GM21447 (cell line): ENCODE measurements around the gene CEP170.

Experiments used
- ATAC-seq: cut with Tn5 transposase; IDR thresholded peaks from one replicate; pipeline ENCODE4 v1.9.1; 2021; ENCODE audit not compliant: unreplicated experiment

CEP170 gene

GRCh38 chr1:243254927-243255790, at the start of gene CEP170:
CEP170 (minus strand) TSS chr1:243255281; CDS start chr1:243225280, 30,001 bp downstream.
- ATAC-seq = peak; percentile 52

GRCh38 chr1:243301059-243301458, 46.0 kb upstream of the CEP170 start:
- no peak for ATAC-seq

- no peak for ATAC-seq
Measured at GRCh38 chr1:243299069-243299468, 44.0 kb upstream of the CEP170 start.

GRCh38 chr1:243294723-243295121, 39.6 kb upstream of the CEP170 start:
- ATAC-seq = no peak

GRCh38 chr1:243293941-243294722, 39.1 kb upstream of the CEP170 start:
- no peak for ATAC-seq

- ATAC-seq = no peak
Measured at GRCh38 chr1:243292117-243292516, 37.0 kb upstream of the CEP170 start.

- no peak for ATAC-seq
Measured at GRCh38 chr1:243291292-243291691, 36.2 kb upstream of the CEP170 start.

GRCh38 chr1:243288062-243288461, 33.0 kb upstream of the CEP170 start:
- no peak for ATAC-seq

- ATAC-seq = peak; percentile 95
Measured at GRCh38 chr1:243287652-243288051, 32.6 kb upstream of the CEP170 start.

GRCh38 chr1:243287123-243287460, 32.0 kb upstream of the CEP170 start:
- no peak for ATAC-seq

GRCh38 chr1:243286409-243287122, 31.5 kb upstream of the CEP170 start:
- ATAC-seq = no peak

GRCh38 chr1:243281672-243282071, 26.6 kb upstream of the CEP170 start:
- ATAC-seq = no peak

- ATAC-seq = no peak
Measured at GRCh38 chr1:243280571-243281129, 25.6 kb upstream of the CEP170 start.

- no peak for ATAC-seq
Measured at GRCh38 chr1:243275316-243275715, 20.2 kb upstream of the CEP170 start.

- no peak for ATAC-seq
Measured at GRCh38 chr1:243273945-243274344, 18.9 kb upstream of the CEP170 start.

- ATAC-seq = no peak
Measured at GRCh38 chr1:243273506-243273905, 18.4 kb upstream of the CEP170 start.

GRCh38 chr1:243272401-243272800, 17.3 kb upstream of the CEP170 start:
- no peak for ATAC-seq

GRCh38 chr1:243271996-243272395, 16.9 kb upstream of the CEP170 start:
- ATAC-seq = no peak

- ATAC-seq = no peak
Measured at GRCh38 chr1:243270097-243270864, 15.2 kb upstream of the CEP170 start.

GRCh38 chr1:243269461-243269801, 14.3 kb upstream of the CEP170 start:
- ATAC-seq = no peak
